ENCODE results near the gene C12orf75. TPM values are rescaled to one million over a fixed set of nuclear protein-coding genes. Genes with fewer than 3 reads are reported as not detected.
A peak's percentile ranks its signal among the peaks of the same experiment; 100 is the strongest.

C12orf75 gene
- total RNA-seq (10 to 100 TPM in 4 of 9 donors, 1 to 10 TPM in 5; 6.0 to 94.2 (median 9.9) TPM), polyA plus RNA-seq (10 to 100 TPM in 2 of 3 donors, 1 to 10 TPM in 1; 6.8 to 23.3 (median 10.6) TPM)
- long read RNA-seq, donor 1, partial matches to known transcripts: 0 of 5 reads
- long read RNA-seq, donor 1, other reads (novel, unspliced or antisense): 0 of 5 reads
- long read RNA-seq, donor 2: 0 reads
- long read RNA-seq, donor 3, partial matches to known transcripts: 0 of 2 reads
- long read RNA-seq, donor 3, other reads (novel, unspliced or antisense): 0 of 2 reads
- long read RNA-seq, donor 4, partial matches to known transcripts: 0 of 6 reads
- long read RNA-seq, donor 4, other reads (novel, unspliced or antisense): 0 of 6 reads
- long read RNA-seq, donor 5, transcript C12orf75-201 (6 exons, 1,366 nt): major isoform, 24 of 27 reads
- long read RNA-seq, donor 5, partial matches to known transcripts: 0 of 27 reads
- long read RNA-seq, donor 5, other reads (novel, unspliced or antisense): 1 of 27 reads
- long read RNA-seq, donor 6, partial matches to known transcripts: 0 of 2 reads
- long read RNA-seq, donor 6, other reads (novel, unspliced or antisense): 0 of 2 reads
- long read RNA-seq, donor 7, partial matches to known transcripts: 0 of 3 reads
- long read RNA-seq, donor 7, other reads (novel, unspliced or antisense): 0 of 3 reads
- long read RNA-seq, donor 8, transcript C12orf75-201 (6 exons, 1,366 nt): major isoform, 6 of 8 reads
- long read RNA-seq, donor 8, partial matches to known transcripts: 0 of 8 reads
- long read RNA-seq, donor 8, other reads (novel, unspliced or antisense): 0 of 8 reads
- long read RNA-seq, donor 9, transcript C12orf75-201 (6 exons, 1,366 nt): major isoform, 5 of 5 reads
- long read RNA-seq, donor 9, partial matches to known transcripts: 0 of 5 reads
- long read RNA-seq, donor 9, other reads (novel, unspliced or antisense): 0 of 5 reads
- long read RNA-seq, donor 10, transcript C12orf75-201 (6 exons, 1,366 nt): major isoform, 6 of 6 reads
- long read RNA-seq, donor 10, partial matches to known transcripts: 0 of 6 reads
- long read RNA-seq, donor 10, other reads (novel, unspliced or antisense): 0 of 6 reads

- no peaks in the 10 kb centered on the region for H3K36me3 ChIP-seq (replicated peaks in 1 of 2)
- TF ChIP-seq CTCF (IDR thresholded peaks at IDR 0.05): no peak
- no peak for TF ChIP-seq POLR2A (IDR thresholded peaks at IDR 0.05)
- no peaks in the 10 kb centered on the region for H3K27me3 ChIP-seq
- H3K27ac ChIP-seq: no peak within 1 kb of the TSS
- peaks cover 7 to 13% of the 10 kb centered on the region in 2 donors for H3K4me1 ChIP-seq (replicated peaks in 1 of 2)
- H3K9me3 ChIP-seq (replicated peaks in 1 of 3): no peaks in the 10 kb centered on the region
- 1 to 5% (median 2%) methylated on average over 3 to 66 of the region's 66 CpGs for WGBS, 4 donors
- peak; percentile 37 to 71 (median 55) for DNase-seq
- intact Hi-C loops (cut with DNase I): no loop called here
- peak within 1 kb of the TSS in 2 of 4 donors; percentile 54 to 90 for H3K4me3 ChIP-seq
Measured at GRCh38 chr12:105330283-105330930, at the start of gene C12orf75. Gene C12orf75 (plus strand): TSS chr12:105330691. CDS start chr12:105330892, 201 bp downstream.

- Histone ChIP-seq H3K9me3 (replicated peaks in 1 of 3) (no peaks in the 10 kb centered on the region), H3K4me1 (replicated peaks in 1 of 2) (no peaks in the 10 kb centered on the region), H3K36me3 (replicated peaks in 1 of 2) (no peaks in the 10 kb centered on the region), H3K27ac (no peak overlapping the region), H3K27me3 (peaks cover 6% of the 10 kb centered on the region), H3K4me3 (no peak overlapping the region)
- intact Hi-C loops (cut with DNase I): loop anchor here in 1 of 2 donors (10.0 kb wide), 1 partner anchor 104 kb away; no protein-coding TSS in a partner anchor
- TF ChIP-seq CTCF (IDR thresholded peaks at IDR 0.05) (no peak), POLR2A (IDR thresholded peaks at IDR 0.05) (no peak)
- DNase-seq: no peak
- 77 to 89% (median 81%) methylated on average over 6 of the region's 6 CpGs for WGBS, 4 donors
Measured at GRCh38 chr12:105280966-105281693, 49.4 kb upstream of the C12orf75 start.

- H3K27ac ChIP-seq: no peak overlapping the region
- WGBS, 4 donors: 91 to 96% (median 94%) methylated on average over 1 of the region's 1 CpG
- no peaks in the 10 kb centered on the region for H3K9me3 ChIP-seq (replicated peaks in 1 of 3)
- no peak overlapping the region for H3K4me3 ChIP-seq
- peaks cover 8% of the 10 kb centered on the region for H3K27me3 ChIP-seq
- TF ChIP-seq CTCF (IDR thresholded peaks at IDR 0.05) (no peak), POLR2A (IDR thresholded peaks at IDR 0.05) (no peak)
- H3K4me1 ChIP-seq (replicated peaks in 1 of 2): no peaks in the 10 kb centered on the region
- H3K36me3 ChIP-seq (replicated peaks in 1 of 2): no peaks in the 10 kb centered on the region
- no peak for DNase-seq
- intact Hi-C loops (cut with DNase I): loop anchor here in 1 of 2 donors (10.0 kb wide), 1 partner anchor 103 kb away; no protein-coding TSS in a partner anchor
Measured at GRCh38 chr12:105281694-105282049, 48.8 kb upstream of the C12orf75 start.

All from adrenal gland (tissue), 19 donors.